Measurements from ENCODE around the gene DUT. TPM values are rescaled to one million over a fixed set of nuclear protein-coding genes. Genes with fewer than 3 reads are reported as not detected.

The DUT gene
- total RNA-seq, 1 experiment from 2014 or later, result 130 TPM

DNA sequence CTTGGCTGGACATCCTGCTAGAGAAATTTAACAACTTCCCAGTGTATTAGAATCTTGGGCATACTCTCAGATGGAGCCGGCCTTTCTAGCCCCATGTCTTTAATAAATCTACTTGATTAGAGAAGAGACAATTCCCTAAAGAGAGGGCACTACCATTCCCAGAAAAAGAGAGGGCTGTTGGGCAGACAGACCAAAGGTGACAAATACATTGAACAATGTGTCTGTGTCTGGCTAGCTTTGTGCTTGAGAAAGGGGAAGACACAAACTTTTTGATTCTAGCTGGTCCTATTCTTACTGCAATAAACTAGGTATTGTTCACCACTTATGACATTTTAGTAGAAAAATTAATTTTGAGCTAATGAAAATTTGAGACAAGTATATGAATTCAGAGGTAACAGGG is 57.7 kb downstream of the DUT start:
- BruUV-seq (replicated peaks), result no TSS peak
- TF ChIP-seq ZNF274 (IDR thresholded peaks at IDR 0.05; ENCODE audit: low read depth, low read length) (no peak), POLR2A (IDR thresholded peaks at IDR 0.05; ENCODE audit: borderline replicate concordance, extremely low read depth, insufficient read depth, insufficient read length) (no peak), SRF (IDR thresholded peaks at IDR 0.05; ENCODE audit: low read depth) (no peak), SIN3A (IDR thresholded peaks at IDR 0.05; ENCODE audit: low read depth) (no peak), REST (IDR thresholded peaks at IDR 0.05; ENCODE audit: low read depth) (no peak), EZH2phosphoT487 (IDR thresholded peaks at IDR 0.05; ENCODE audit: borderline replicate concordance) (no peak)
- TF ChIP-seq, protein P1, sequence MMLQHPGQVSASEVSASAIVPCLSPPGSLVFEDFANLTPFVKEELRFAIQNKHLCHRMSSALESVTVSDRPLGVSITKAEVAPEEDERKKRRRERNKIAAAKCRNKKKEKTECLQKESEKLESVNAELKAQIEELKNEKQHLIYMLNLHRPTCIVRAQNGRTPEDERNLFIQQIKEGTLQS (IDR thresholded peaks at IDR 0.05), result no peak
- ChIA-PET RAD21 (ENCODE audit: low non-redundant PET in 1 of 2, low total read pairs in 2 of 2, uncharacterized antibody in 2 of 2, unreplicated experiment in 2 of 2) (no interaction called here), POLR2A (no interaction called here), CTCF (no interaction called here)
- Histone ChIP-seq H3K36me3 (ENCODE audit: control insufficient read depth in 1 of 2, insufficient read depth in 2 of 2, low read length in 2 of 2) (no peaks in the 10 kb centered on the region), H3K79me2 (ENCODE audit: insufficient read depth, low read length) (no peaks in the 10 kb centered on the region), H3K9ac (ENCODE audit: low read length) (no peak overlapping the region), H3K4me3 (replicated peaks in 1 of 2; ENCODE audit: low read depth in 1 of 2, low read length in 2 of 2) (no peak overlapping the region), H3K4me2 (ENCODE audit: low read length) (no peak overlapping the region), H2AFZ (ENCODE audit: low read depth, low read length, poor library complexity, severe bottlenecking) (no peak overlapping the region), H3K4me1 (ENCODE audit: control insufficient read depth in 1 of 2, insufficient read depth in 2 of 2, low read length in 2 of 2) (peaks cover 3 to 34% of the 10 kb centered on the region in 2 experiments; a peak in 3 of 4 replicates), H3K27me3 (ENCODE audit: insufficient read depth, low read length) (no peaks in the 10 kb centered on the region), H3K9me2 (ENCODE audit: insufficient read depth) (no peaks in the 10 kb centered on the region), H3K9me3 (ENCODE audit: control insufficient read depth in 1 of 2, insufficient read depth in 1 of 2, low read depth in 1 of 2, low read length in 2 of 2) (no peaks in the 10 kb centered on the region), H4K20me1 (ENCODE audit: insufficient read depth) (no peaks in the 10 kb centered on the region), H3K27ac (ENCODE audit: low read depth, low read length) (no peak overlapping the region)
- ATAC-seq, result no peak
- intact Hi-C loops (cut with micrococcal nuclease), result loop anchor here (5.0 kb wide), 1 partner anchor 58 kb away; no protein-coding TSS in a partner anchor
- no peak for DNase-seq (ENCODE audit: low read depth, low spot score)
